ENCODE measurements around the gene TTLL4. TPM values are rescaled to one million over a fixed set of nuclear protein-coding genes. Genes with fewer than 3 reads are reported as not detected.

The TTLL4 gene
- total RNA-seq, 1 donor from 2014 or later: 36.0 TPM

DNA sequence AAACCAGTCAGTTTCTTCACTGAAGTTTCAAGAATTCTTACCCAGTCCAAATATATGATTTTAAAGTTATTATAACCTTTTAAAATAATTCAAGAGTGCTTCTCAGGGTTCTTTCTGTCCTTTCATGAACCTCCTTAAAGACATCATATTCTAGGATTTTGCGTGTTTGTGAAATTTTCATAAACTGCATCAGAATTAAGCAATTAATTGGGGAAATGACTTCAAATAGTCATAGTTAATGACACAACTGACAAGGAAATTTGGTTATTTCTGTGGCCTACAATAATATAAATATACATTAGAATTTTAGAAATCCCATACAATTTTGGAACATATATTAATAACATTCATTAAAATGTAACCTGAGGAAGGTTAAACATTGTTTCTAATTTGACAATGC, 81.8 kb downstream of the TTLL4 start:
- no peak for ATAC-seq (ENCODE audit: low read depth)
- H3K36me3 Mint-ChIP-seq (ENCODE audit: low read depth): no peaks in the 10 kb centered on the region
- TF ChIP-seq, protein P1, sequence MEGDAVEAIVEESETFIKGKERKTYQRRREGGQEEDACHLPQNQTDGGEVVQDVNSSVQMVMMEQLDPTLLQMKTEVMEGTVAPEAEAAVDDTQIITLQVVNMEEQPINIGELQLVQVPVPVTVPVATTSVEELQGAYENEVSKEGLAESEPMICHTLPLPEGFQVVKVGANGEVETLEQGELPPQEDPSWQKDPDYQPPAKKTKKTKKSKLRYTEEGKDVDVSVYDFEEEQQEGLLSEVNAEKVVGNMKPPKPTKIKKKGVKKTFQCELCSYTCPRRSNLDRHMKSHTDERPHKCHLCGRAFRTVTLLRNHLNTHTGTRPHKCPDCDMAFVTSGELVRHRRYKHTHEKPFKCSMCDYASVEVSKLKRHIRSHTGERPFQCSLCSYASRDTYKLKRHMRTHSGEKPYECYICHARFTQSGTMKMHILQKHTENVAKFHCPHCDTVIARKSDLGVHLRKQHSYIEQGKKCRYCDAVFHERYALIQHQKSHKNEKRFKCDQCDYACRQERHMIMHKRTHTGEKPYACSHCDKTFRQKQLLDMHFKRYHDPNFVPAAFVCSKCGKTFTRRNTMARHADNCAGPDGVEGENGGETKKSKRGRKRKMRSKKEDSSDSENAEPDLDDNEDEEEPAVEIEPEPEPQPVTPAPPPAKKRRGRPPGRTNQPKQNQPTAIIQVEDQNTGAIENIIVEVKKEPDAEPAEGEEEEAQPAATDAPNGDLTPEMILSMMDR (IDR thresholded peaks at IDR 0.05): no peak
- H3K4me1 Mint-ChIP-seq: no peaks in the 10 kb centered on the region
- POLR2A ChIA-PET: no interaction called here
- H3K4me3 Mint-ChIP-seq: no peak overlapping the region
- CTCF ChIA-PET: no interaction called here
- H3K27ac Mint-ChIP-seq: no peak overlapping the region
- intact Hi-C loops (cut with micrococcal nuclease): no loop called here
- H3K27me3 Mint-ChIP-seq: peaks cover 25% of the 10 kb centered on the region
- DNase-seq: no peak
- H3K9me3 Mint-ChIP-seq: peaks cover 3% of the 10 kb centered on the region

DNA sequence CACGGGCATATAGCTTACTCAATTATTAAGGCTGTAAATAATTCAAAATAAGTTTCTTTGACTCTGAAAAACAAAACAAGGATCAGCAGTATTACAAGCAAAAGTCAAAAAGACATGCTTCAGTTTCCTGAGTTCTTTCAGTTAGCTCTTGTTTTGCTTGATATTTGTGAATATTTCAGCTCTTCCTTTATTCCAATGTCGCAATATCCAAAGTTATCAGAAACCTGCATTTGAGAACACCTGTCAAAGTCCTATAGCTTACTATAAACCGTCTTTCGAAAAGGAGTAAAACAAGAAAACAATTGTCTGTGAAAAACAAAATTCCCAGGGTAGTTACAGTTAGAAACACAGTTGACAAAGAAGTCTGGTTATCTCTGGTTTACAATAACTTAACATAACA, 86.1 kb downstream of the TTLL4 start:
- no peaks in the 10 kb centered on the region for H3K9me3 Mint-ChIP-seq
- TF ChIP-seq, protein P1 (IDR thresholded peaks at IDR 0.05): no peak

DNA sequence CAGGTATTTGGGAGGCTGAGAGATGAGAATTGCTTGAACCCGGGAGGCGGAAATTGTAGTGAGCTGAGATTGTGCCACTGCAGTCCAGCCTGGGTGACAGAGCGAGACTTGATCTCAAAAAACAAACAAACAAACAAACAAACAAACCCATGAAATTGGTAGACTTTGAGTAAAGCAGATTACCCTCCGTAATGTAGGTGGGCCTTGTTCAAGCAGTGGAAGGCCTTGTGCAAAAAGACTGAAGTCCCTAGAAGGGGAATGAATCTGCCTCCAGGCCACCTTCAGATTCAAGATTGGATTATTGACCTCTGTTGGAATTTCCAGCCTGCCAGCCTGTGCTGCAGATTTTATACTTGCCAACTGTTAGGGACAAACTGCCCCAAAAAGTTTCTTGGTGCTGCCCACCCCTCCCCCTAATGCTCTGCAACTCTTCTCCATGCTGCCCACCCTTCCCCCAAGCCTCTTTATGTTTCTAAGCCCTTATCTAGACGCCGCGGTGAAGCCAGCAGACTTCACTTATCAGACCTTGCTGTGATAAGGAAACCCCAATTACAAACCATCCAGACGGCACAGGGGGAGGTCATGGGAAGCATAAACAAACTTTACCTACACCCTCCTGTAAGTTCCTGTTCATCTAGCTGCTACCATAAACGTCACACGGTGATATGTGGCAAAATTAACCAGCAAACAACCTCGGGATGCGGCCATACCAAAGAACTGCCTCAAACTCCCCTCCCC, 88.3 kb downstream of the TTLL4 start:
- Mint-ChIP-seq H3K36me3 (ENCODE audit: low read depth) (no peaks in the 10 kb centered on the region), H3K27me3 (peaks cover 25% of the 10 kb centered on the region), H3K9me3 (no peaks in the 10 kb centered on the region), H3K4me1 (no peaks in the 10 kb centered on the region), H3K27ac (no peak overlapping the region), H3K4me3 (no peak overlapping the region)
- intact Hi-C loops (cut with micrococcal nuclease): no loop called here
- POLR2A ChIA-PET: no interaction called here
- no peak for DNase-seq
- CTCF ChIA-PET: no interaction called here
- no peak for ATAC-seq (ENCODE audit: low read depth)
- TF ChIP-seq, protein P1 (IDR thresholded peaks at IDR 0.05): no peak

More for the DNA sequence above, 86.1 kb downstream of the TTLL4 start:
- intact Hi-C loops (cut with micrococcal nuclease): no loop called here
- POLR2A ChIA-PET: no interaction called here
- CTCF ChIA-PET: no interaction called here
- Mint-ChIP-seq H3K27me3 (peaks cover 26% of the 10 kb centered on the region), H3K4me3 (no peak overlapping the region), H3K4me1 (no peaks in the 10 kb centered on the region), H3K27ac (no peak overlapping the region), H3K36me3 (ENCODE audit: low read depth) (no peaks in the 10 kb centered on the region)
- ATAC-seq (ENCODE audit: low read depth) (no peak), DNase-seq (no peak)

DNA sequence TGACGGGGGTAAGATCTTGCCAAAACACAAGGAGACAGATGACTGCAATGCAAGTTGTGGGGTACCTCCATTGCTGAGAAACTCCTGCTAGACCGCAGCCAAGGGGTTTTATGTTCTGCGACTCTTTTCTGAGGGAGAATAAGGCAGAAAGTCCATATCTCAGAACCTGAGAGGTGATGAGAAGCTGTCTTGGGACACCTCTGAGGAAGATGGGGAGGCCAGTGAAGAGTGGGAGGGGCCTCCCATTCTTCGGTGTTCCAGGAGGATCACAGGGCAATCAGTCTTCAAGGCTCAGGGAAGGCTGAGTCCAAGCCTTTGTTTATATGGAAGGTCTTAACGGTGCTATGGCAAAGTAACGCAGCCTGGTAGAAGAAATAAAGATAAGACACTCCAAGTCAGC, 89.4 kb downstream of the TTLL4 start:
- ATAC-seq (ENCODE audit: low read depth) (no peak), DNase-seq (no peak)
- Mint-ChIP-seq H3K27me3 (peaks cover 26% of the 10 kb centered on the region), H3K4me1 (no peaks in the 10 kb centered on the region), H3K36me3 (ENCODE audit: low read depth) (no peaks in the 10 kb centered on the region), H3K4me3 (no peak overlapping the region), H3K27ac (no peak overlapping the region), H3K9me3 (peaks cover 6% of the 10 kb centered on the region)
- TF ChIP-seq, protein P1 (IDR thresholded peaks at IDR 0.05): no peak
- ChIA-PET POLR2A (no interaction called here), CTCF (no interaction called here)
- intact Hi-C loops (cut with micrococcal nuclease): no loop called here

DNA sequence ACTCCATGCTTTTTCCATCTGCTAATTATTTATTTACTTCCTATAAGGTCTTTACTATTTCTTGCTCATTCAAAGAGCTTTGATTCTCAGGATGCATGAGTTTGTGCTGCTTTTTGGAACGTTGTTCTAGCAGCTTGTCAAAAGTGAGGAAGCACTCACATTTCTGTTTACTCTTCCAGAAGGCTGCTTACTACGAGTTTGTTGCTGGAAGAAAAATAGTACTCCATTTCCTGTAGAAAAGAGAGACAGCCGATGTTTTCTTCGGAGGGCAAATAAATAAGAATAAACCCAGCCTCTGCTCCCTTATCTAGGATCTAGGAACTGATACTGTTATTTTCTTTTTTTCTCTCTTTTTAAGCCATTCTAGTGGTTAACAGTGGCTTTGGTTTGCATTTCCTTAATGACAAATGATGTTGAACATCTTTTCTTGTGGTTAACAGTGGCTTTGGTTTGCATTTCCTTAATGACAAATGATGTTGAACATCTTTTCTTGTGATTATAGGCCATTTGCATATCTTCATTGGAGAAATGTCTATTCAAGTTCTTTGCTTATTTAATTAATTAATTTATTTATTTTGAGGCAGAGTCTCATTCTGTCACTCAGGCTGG, 91.9 kb downstream of the TTLL4 start:
- H3K9me3 Mint-ChIP-seq: peaks cover 8% of the 10 kb centered on the region
- no peak for ATAC-seq (ENCODE audit: low read depth)
- H3K4me1 Mint-ChIP-seq: peaks cover 4% of the 10 kb centered on the region
- no peak overlapping the region for H3K27ac Mint-ChIP-seq
- TF ChIP-seq, protein P1 (IDR thresholded peaks at IDR 0.05): no peak
- H3K27me3 Mint-ChIP-seq: peaks cover 37% of the 10 kb centered on the region
- H3K36me3 Mint-ChIP-seq (ENCODE audit: low read depth): no peaks in the 10 kb centered on the region
- DNase-seq: no peak
- ChIA-PET CTCF (no interaction called here), POLR2A (no interaction called here)
- intact Hi-C loops (cut with micrococcal nuclease): no loop called here
- no peak overlapping the region for H3K4me3 Mint-ChIP-seq

Measured in activated B cell treated with CpG ODN at 0.5 μM for 24 hours (primary cell).